Ovary (tissue), 9 donors: ENCODE data around the gene FTO. TPM values are rescaled to one million over a fixed set of nuclear protein-coding genes. Genes with fewer than 3 reads are reported as not detected.

ENCODE experiments used
- DNase-seq, 5 donors: peaks; one replicate each; pipeline ENCODE4 v3.0.0-alpha.2; 2019 to 2020
- H3K27ac ChIP-seq, 2 donors: fragments of 200-600 bp; one replicate each; pipeline versions ENCODE4 v1.5.1 to v1.8.0; 2019 to 2022
- H3K27me3 ChIP-seq: fragments of 200-600 bp; one replicate; pipeline ENCODE4 v1.8.0; 2022
- H3K36me3 ChIP-seq: fragments of 200-600 bp; sonication (generic); one replicate; pipeline ENCODE4 v1.5.1; 2019
- H3K4me1 ChIP-seq: one replicate; pipeline ENCODE4 v1.8.1; 2013; ENCODE audit warnings: mild to moderate bottlenecking, moderate library complexity; ENCODE audit not compliant: insufficient read depth
- H3K4me3 ChIP-seq: fragments of 200-600 bp; sonication (generic); one replicate; pipeline ENCODE4 v1.5.1; 2017
- H3K9me3 ChIP-seq, 2 donors: fragments of 200-600 bp in 1 of 2; sonication (generic) in 1 of 2; one replicate each; pipeline versions ENCODE4 v1.5.1 to v1.8.1; 2013 to 2019; ENCODE audit warnings: mild to moderate bottlenecking in 1 of 2, moderate library complexity in 1 of 2
- EP300 ChIP-seq: sonication (generic); formaldehyde crosslinking; IDR thresholded peaks from one replicate; pipeline ENCODE4 v1.6.1; 2017; ENCODE audit warnings: antibody characterized with exemption
- POLR2A ChIP-seq: fragments of 450-650 bp; IDR thresholded peaks from one replicate; pipeline ENCODE4 v1.6.1; 2017; ENCODE audit warnings: antibody characterized with exemption, mild to moderate bottlenecking, moderate library complexity
- WGBS, 3 donors: extraction: QIAGEN DNeasy Blood & Tissue Kit in 1 of 3; methylation state at CpG; one replicate each; pipeline versions ENCODE4 v1.1.5 to v1.1.7; 2013 to 2017; 5-methylcytosine and 5-hydroxymethylcytosine counted together
- intact Hi-C, 4 donors: fragments of 100-400 bp; cut with DNase I; formaldehyde crosslinking; loops; one replicate each; pipeline versions ENCODE4 v1.11.0 to v1.15.1; 2022 to 2023
- polyA plus RNA-seq, 2 donors: library from polyadenylated mRNA; stranded (reverse); fragments of 200-250 nt in 1 of 2; fragments of 350-450 nt in 1 of 2; fragmentation: Illumina TruSeq in 1 of 2; extraction: RNeasy Lipid Tissue Mini Kit (QIAGEN cat#74804) in 1 of 2; gene quantifications; one replicate each; pipeline ENCODE4 v1.2.3, GENCODE V29; 2013 to 2014
- total RNA-seq, 7 donors: library from RNA; depleted of rRNA in 2 of 7; stranded (reverse); fragments of >200 nt in 2 of 7; fragmentation: NEBNext Ultra II Directional in 3 of 7; extraction: Animal tissue kit (Norgen Biotek cat#: 25700) in 3 of 7; gene quantifications; one replicate each; pipeline versions ENCODE4 v1.1.0 to v1.2.4, GENCODE V29; 2016 to 2023
- TF ChIP-seq, protein P1 (sequence below), 3 donors: fragments of 450-650 bp in 2 of 3; fragments of 200-600 bp in 1 of 3; IDR thresholded peaks; one replicate each; pipeline versions ENCODE4 v1.5.1 to v1.8.0; 2016 to 2022; ENCODE audit warnings: antibody characterized with exemption in 3 of 3, mild to moderate bottlenecking in 1 of 3
- donor health status: DM: no; HTN: no; CAD: no; lungs with moderate emphysema.
- donor health status: DM: no; HTN: no; CAD: no.
- donor health status: Bipolar disorder and iron deficiency.
- donor health status: DM: yes; HTN: yes; CAD: no.
- donor health status: DM: no; HTN: no; CAD: no.
- donor health status: DM: yes; HTN: yes; CAD: no.

FTO gene
- total and polyA plus RNA-seq, 9 donors = 43.6 to 128 (median 91.4) TPM

- Histone ChIP-seq H3K36me3 (no peaks in the 10 kb centered on the region), H3K9me3 (no peaks in the 10 kb centered on the region), H3K27ac (peak overlapping the region in 1 of 2 donors; percentile 46), H3K4me3 (no peak overlapping the region), H3K4me1 (no peaks in the 10 kb centered on the region), H3K27me3 (no peaks in the 10 kb centered on the region)
- peak; percentile 22 to 82 (median 52) for DNase-seq
- TF ChIP-seq EP300 (no peak), POLR2A (no peak)
- TF ChIP-seq, protein P1, sequence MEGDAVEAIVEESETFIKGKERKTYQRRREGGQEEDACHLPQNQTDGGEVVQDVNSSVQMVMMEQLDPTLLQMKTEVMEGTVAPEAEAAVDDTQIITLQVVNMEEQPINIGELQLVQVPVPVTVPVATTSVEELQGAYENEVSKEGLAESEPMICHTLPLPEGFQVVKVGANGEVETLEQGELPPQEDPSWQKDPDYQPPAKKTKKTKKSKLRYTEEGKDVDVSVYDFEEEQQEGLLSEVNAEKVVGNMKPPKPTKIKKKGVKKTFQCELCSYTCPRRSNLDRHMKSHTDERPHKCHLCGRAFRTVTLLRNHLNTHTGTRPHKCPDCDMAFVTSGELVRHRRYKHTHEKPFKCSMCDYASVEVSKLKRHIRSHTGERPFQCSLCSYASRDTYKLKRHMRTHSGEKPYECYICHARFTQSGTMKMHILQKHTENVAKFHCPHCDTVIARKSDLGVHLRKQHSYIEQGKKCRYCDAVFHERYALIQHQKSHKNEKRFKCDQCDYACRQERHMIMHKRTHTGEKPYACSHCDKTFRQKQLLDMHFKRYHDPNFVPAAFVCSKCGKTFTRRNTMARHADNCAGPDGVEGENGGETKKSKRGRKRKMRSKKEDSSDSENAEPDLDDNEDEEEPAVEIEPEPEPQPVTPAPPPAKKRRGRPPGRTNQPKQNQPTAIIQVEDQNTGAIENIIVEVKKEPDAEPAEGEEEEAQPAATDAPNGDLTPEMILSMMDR (IDR thresholded peaks at IDR 0.05) = peak in 2 of 3 donors; percentile 27 to 36
- intact Hi-C loops = loop anchor here in 1 of 4 donors (5.0 kb wide), 1 partner anchor 224 kb away; no protein-coding TSS in a partner anchor
- WGBS, 3 donors = 13 to 16% (median 14%) methylated on average over 25 of the region's 25 CpGs
These were observed 489.8 kb downstream of the FTO start for GRCh38 chr16:54193665-54194333.

- Histone ChIP-seq H3K9me3 (no peaks in the 10 kb centered on the region), H3K4me3 (no peak overlapping the region), H3K27ac (peak overlapping the region in 1 of 2 donors; percentile 46), H3K36me3 (no peaks in the 10 kb centered on the region), H3K4me1 (no peaks in the 10 kb centered on the region), H3K27me3 (no peaks in the 10 kb centered on the region)
- 27 to 60% (median 30%) methylated on average over 23 to 24 of the region's 24 CpGs for WGBS, 3 donors
- intact Hi-C loops = loop anchor here in 1 of 4 donors (5.0 kb wide), 1 partner anchor 223 kb away; no protein-coding TSS in a partner anchor
- TF ChIP-seq, protein P1 (IDR thresholded peaks at IDR 0.05) = no peak
- DNase-seq = peak; percentile 18 to 78 (median 45)
These were observed 490.4 kb downstream of the FTO start for GRCh38 chr16:54194334-54194743.

DNA sequence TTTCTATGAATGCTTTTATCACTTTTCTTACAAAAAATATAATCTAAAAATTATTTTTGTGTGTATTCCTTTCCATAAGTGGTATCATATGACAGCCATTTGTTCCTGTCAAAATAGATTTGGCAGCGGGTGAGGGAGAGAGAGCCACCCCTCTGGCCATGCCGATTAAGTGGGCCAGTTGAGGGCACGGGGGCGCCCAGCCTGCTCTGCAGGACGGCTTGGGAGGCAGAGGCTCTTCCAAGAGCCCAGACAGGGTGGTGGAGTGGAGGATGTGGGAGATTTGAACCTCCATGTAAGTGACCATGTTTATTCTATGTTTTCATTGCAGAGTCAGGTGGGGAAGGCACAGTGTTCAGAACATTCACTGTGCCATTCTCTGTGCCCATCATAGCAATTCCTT, 493.8 kb downstream of the FTO start:
- no peak for DNase-seq
- Histone ChIP-seq H3K4me1 (no peaks in the 10 kb centered on the region), H3K9me3 (no peaks in the 10 kb centered on the region), H3K4me3 (no peak overlapping the region), H3K27me3 (no peaks in the 10 kb centered on the region), H3K36me3 (no peaks in the 10 kb centered on the region), H3K27ac (no peak overlapping the region)
- WGBS, 3 donors = 76 to 78% (median 77%) methylated on average over 5 of the region's 5 CpGs
- TF ChIP-seq POLR2A (no peak), EP300 (no peak)
- TF ChIP-seq, protein P1 (IDR thresholded peaks at IDR 0.05) = no peak
- intact Hi-C loops = no loop called here

- no peaks in the 10 kb centered on the region for H3K4me1 ChIP-seq
- no peaks in the 10 kb centered on the region for H3K9me3 ChIP-seq
- WGBS, 3 donors = 12 to 30% (median 14%) methylated on average over 19 of the region's 19 CpGs
- no peaks in the 10 kb centered on the region for H3K36me3 ChIP-seq
- intact Hi-C loops = no loop called here
- no peak for DNase-seq
- no peak overlapping the region for H3K27ac ChIP-seq
- no peak overlapping the region for H3K4me3 ChIP-seq
- H3K27me3 ChIP-seq = no peaks in the 10 kb centered on the region
- TF ChIP-seq EP300 (no peak), POLR2A (no peak)
- TF ChIP-seq, protein P1 (IDR thresholded peaks at IDR 0.05) = no peak
These were observed 495.7 kb downstream of the FTO start for GRCh38 chr16:54199487-54200160.
